Smooth muscle cell (in vitro differentiated cells): Measurements from ENCODE around the gene PRKCI. TPM values are rescaled to one million over a fixed set of nuclear protein-coding genes. Genes with fewer than 3 reads are reported as not detected.
A peak's percentile ranks its signal among the peaks of the same experiment; 100 is the strongest.

Experiments used
- DNase-seq: peaks from one replicate; lab custom pipeline; 2025; ENCODE audit not compliant: unreplicated experiment; lab: John Stamatoyannopoulos, UW
- H2AFZ ChIP-seq: fragments of 200-600 bp; sonication (generic); 2 replicates; pipeline ENCODE4 v1.6.0; 2016; ENCODE audit warnings: antibody characterized with exemption, low read depth, mild to moderate bottlenecking
- H3F3A ChIP-seq: fragments of 200-600 bp; sonication (generic); 2 replicates; pipeline ENCODE4 v1.6.0; 2017; ENCODE audit warnings: antibody characterized with exemption, low read depth
- H3K27ac ChIP-seq: fragments of 200-600 bp; sonication (generic); 2 replicates; pipeline ENCODE4 v1.5.1; 2016; ENCODE audit warnings: low read depth, mild to moderate bottlenecking
- H3K27me3 ChIP-seq: fragments of 200-600 bp; sonication (generic); 2 replicates; pipeline ENCODE4 v1.6.1; 2016; ENCODE audit warnings: low read depth, mild to moderate bottlenecking
- H3K36me3 ChIP-seq: fragments of 200-600 bp; sonication (generic); 2 replicates; pipeline ENCODE4 v1.5.1; 2016; ENCODE audit warnings: low read depth
- H3K4me1 ChIP-seq: fragments of 200-600 bp; sonication (generic); 2 replicates; pipeline ENCODE4 v1.5.1; 2016; ENCODE audit warnings: low read depth
- H3K4me2 ChIP-seq: fragments of 200-600 bp; sonication (generic); 2 replicates; pipeline ENCODE4 v1.6.0; 2016; ENCODE audit warnings: mild to moderate bottlenecking
- H3K4me3 ChIP-seq: fragments of 200-600 bp; sonication (generic); 2 replicates; pipeline ENCODE4 v1.5.1; 2016; ENCODE audit warnings: mild to moderate bottlenecking
- H3K79me2 ChIP-seq: fragments of 200-600 bp; sonication (generic); 2 replicates; pipeline ENCODE4 v1.6.0; 2016; ENCODE audit warnings: low read depth, mild to moderate bottlenecking
- H3K9ac ChIP-seq: fragments of 200-600 bp; sonication (generic); 2 replicates; pipeline ENCODE4 v1.6.0; 2016; ENCODE audit warnings: low read depth
- H3K9me3 ChIP-seq: fragments of 200-600 bp; sonication (generic); replicated peaks from 2 replicates; pipeline ENCODE4 v1.5.1; 2016; ENCODE audit warnings: low read depth
- H4K20me1 ChIP-seq: fragments of 200-600 bp; sonication (generic); 2 replicates; pipeline ENCODE4 v1.6.0; 2016; ENCODE audit warnings: low read depth
- WGBS: methylation state at CpG from one replicate; pipeline ENCODE4 v1.1.7; 2016; ENCODE audit warnings: low lambda C conversion rate; 5-methylcytosine and 5-hydroxymethylcytosine counted together
- polyA plus RNA-seq: library from polyadenylated mRNA; unstranded; fragments of >200 nt; fragmentation: Nextera tagmentation; extraction: Ambion mirVana; gene quantifications from 2 replicates; pipeline ENCODE4 v1.2.1, GENCODE V29; 2016
- total RNA-seq: library from RNA; depleted of rRNA; stranded (reverse); fragments of >200 nt; gene quantifications from 2 replicates; pipeline ENCODE4 v1.2.3, GENCODE V29; 2014
- TF ChIP-seq, protein P1 (sequence below): fragments of 200-600 bp; sonication (generic); IDR thresholded peaks from 2 replicates; pipeline ENCODE4 v1.5.1; 2017; ENCODE audit warnings: borderline replicate concordance, mild to moderate bottlenecking, antibody characterized with exemption; ENCODE audit not compliant: insufficient read depth, poor library complexity, severe bottlenecking

Gene PRKCI
- total and polyA plus RNA-seq, 2 experiments from 2014 or later = 20.0 to 62.6 TPM

DNA sequence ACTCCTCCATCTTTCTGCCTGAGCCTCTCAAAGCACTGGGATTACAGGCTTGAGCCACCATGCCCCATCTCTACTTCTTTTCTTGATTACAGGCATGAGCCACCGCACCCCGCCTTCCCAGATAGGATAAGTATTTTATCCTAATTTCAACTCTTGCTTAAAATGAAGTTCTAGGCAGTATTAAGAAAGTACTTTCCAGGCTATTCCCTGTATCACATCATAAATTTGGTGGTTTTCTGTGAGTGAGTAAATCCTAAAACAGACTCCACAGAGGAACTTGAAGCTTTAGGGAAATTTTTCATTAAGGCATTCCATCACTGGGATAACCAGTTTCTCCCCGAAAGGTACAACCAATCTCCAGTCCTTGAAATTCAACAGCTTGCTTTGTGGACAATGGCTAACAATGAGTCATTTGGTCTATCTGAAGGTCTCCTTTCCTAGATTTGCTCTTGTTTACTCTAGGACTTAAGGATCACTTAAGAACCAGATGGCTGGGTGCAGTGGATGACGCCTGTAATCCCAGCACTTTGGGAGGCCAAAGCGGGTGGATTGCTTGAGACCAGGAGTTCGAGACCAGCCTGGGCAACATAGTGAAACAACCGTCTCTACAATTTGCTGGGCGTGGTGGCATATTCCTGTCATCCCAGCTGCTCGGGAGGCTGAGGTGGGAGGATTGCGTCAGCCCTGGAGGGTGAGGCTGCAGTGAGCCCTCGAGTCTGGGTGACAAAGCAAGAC, 85.6 kb downstream of the PRKCI start:
- no peak overlapping the region for H3K4me3 ChIP-seq
- no peak overlapping the region for H3K9ac ChIP-seq
- H3F3A ChIP-seq = peaks cover 7% of the 10 kb centered on the region
- peak overlapping the region; percentile 18 for H3K27ac ChIP-seq
- peaks cover 2% of the 10 kb centered on the region for H3K36me3 ChIP-seq
- WGBS = 42% methylated on average over 11 of the region's 11 CpGs
- H3K27me3 ChIP-seq = no peaks in the 10 kb centered on the region
- H3K4me1 ChIP-seq = no peaks in the 10 kb centered on the region
- no peak overlapping the region for H2AFZ ChIP-seq
- TF ChIP-seq, protein P1, sequence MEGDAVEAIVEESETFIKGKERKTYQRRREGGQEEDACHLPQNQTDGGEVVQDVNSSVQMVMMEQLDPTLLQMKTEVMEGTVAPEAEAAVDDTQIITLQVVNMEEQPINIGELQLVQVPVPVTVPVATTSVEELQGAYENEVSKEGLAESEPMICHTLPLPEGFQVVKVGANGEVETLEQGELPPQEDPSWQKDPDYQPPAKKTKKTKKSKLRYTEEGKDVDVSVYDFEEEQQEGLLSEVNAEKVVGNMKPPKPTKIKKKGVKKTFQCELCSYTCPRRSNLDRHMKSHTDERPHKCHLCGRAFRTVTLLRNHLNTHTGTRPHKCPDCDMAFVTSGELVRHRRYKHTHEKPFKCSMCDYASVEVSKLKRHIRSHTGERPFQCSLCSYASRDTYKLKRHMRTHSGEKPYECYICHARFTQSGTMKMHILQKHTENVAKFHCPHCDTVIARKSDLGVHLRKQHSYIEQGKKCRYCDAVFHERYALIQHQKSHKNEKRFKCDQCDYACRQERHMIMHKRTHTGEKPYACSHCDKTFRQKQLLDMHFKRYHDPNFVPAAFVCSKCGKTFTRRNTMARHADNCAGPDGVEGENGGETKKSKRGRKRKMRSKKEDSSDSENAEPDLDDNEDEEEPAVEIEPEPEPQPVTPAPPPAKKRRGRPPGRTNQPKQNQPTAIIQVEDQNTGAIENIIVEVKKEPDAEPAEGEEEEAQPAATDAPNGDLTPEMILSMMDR = no peak
- no peak for DNase-seq
- no peaks in the 10 kb centered on the region for H4K20me1 ChIP-seq
- H3K79me2 ChIP-seq = no peaks in the 10 kb centered on the region
- no peaks in the 10 kb centered on the region for H3K9me3 ChIP-seq
- no peak overlapping the region for H3K4me2 ChIP-seq

DNA sequence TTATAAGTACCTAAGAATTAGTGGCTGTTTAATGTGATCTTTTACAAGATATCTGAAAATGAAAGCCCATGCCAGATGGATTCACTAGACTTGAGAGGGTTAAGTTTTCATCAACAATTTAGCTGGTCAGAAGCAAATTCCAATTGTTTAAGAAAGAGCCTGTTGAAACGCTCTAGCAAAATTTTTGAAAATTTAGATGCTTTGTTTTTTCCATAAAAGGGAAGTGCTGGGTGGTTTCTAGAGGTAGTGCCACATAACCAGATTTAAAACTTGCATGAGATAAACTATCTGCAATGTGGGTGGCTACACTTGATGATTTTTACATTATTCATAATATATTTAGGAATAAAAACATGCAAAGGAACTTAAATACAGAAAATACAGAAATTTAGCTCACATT, 86.8 kb downstream of the PRKCI start:
- H3K36me3 ChIP-seq = no peaks in the 10 kb centered on the region
- no peak for DNase-seq
- H3K4me3 ChIP-seq = no peak overlapping the region
- H3K27ac ChIP-seq = no peak overlapping the region
- no peak overlapping the region for H3K9ac ChIP-seq
- H3K4me2 ChIP-seq = no peak overlapping the region
- 19% methylated on average over 1 of the region's 1 CpG for WGBS
- H2AFZ ChIP-seq = no peak overlapping the region
- H3K79me2 ChIP-seq = no peaks in the 10 kb centered on the region
- TF ChIP-seq, protein P1 = no peak
- H3K9me3 ChIP-seq = no peaks in the 10 kb centered on the region
- H3K27me3 ChIP-seq = no peaks in the 10 kb centered on the region
- H4K20me1 ChIP-seq = no peaks in the 10 kb centered on the region
- peaks cover 7% of the 10 kb centered on the region for H3F3A ChIP-seq
- no peaks in the 10 kb centered on the region for H3K4me1 ChIP-seq

DNA sequence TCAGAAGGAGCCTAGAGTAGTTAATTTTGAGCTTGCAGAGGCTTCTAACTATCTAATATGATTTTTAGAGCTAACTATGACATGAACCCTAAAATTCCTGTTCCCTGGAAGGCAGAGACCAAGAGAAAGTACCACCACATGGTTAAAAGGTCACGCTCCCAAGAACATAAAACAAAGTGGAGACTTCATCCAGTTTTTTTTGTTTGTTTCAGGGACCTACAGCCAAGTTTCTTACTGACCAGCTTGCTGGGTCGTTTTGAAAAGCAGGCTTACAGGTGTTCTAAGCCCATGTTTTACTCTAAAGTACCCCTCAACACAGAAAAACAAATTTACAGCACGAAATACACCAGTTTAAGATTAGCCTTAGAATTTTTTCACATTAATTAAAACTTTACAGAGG, 95.7 kb downstream of the PRKCI start:
- no peaks in the 10 kb centered on the region for H3K9me3 ChIP-seq
- no peaks in the 10 kb centered on the region for H3K79me2 ChIP-seq
- WGBS = 98% methylated on average over 3 of the region's 3 CpGs
- no peak overlapping the region for H3K4me2 ChIP-seq
- no peak overlapping the region for H3K4me3 ChIP-seq
- DNase-seq = no peak
- H4K20me1 ChIP-seq = no peaks in the 10 kb centered on the region
- H3K27me3 ChIP-seq = no peaks in the 10 kb centered on the region
- no peaks in the 10 kb centered on the region for H3F3A ChIP-seq
- H2AFZ ChIP-seq = no peak overlapping the region
- TF ChIP-seq, protein P1 = no peak
- H3K36me3 ChIP-seq = no peaks in the 10 kb centered on the region
- no peak overlapping the region for H3K9ac ChIP-seq
- no peaks in the 10 kb centered on the region for H3K4me1 ChIP-seq
- no peak overlapping the region for H3K27ac ChIP-seq

DNA sequence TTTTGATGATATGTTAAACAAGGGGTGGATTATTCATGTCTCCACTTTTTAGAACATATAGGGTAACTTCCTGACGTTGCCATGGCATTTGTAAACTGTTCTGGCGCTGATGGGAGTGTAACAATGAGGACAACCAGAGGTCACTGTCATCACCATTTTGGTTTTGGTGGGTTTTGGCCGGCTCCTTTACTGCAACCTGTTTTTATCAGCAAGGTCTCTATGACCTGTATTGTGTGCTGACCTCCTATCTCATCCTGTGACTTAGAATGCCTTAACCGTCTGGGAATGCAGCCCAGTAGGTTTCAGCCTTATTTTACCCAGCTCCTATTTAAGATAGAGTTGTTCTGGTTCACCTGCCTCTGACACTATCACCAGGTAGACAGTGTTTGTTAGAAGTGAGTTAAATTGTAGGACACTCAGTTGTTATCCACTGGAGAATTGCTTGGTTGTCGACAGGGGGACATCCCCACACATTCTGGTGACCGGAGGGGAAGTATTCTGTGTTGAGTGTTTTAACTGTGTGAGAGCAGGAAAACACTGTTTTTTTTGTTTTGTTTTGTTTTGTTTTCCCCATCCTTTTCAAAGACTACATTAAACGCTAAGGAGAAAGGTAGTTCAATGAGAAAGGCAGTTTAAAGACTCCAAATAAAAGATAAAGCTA, 98.4 kb downstream of the PRKCI start:
- H3K9me3 ChIP-seq = no peaks in the 10 kb centered on the region
- WGBS = 63% methylated on average over 7 of the region's 7 CpGs
- no peak for DNase-seq

More for the DNA sequence above, 98.4 kb downstream of the PRKCI start:
- no peaks in the 10 kb centered on the region for H3K36me3 ChIP-seq
- no peaks in the 10 kb centered on the region for H3K27me3 ChIP-seq
- H3K9ac ChIP-seq = peak overlapping the region; percentile 87
- H3K4me1 ChIP-seq = peaks cover 5% of the 10 kb centered on the region
- H3K4me2 ChIP-seq = no peak overlapping the region
- H4K20me1 ChIP-seq = no peaks in the 10 kb centered on the region
- H3K79me2 ChIP-seq = no peaks in the 10 kb centered on the region
- H2AFZ ChIP-seq = no peak overlapping the region
- peak overlapping the region; percentile 98 for H3K27ac ChIP-seq
- no peaks in the 10 kb centered on the region for H3F3A ChIP-seq
- TF ChIP-seq, protein P1 = no peak
- no peak overlapping the region for H3K4me3 ChIP-seq
